ENCODE results near the gene PTPRJ.
"Not testable (repeated sequence)": the region's sequence is repeated elsewhere in the genome, so short reads cannot be mapped to it uniquely, and the experiment has no call there.

Gene PTPRJ

GRCh38 chr11:48177661-48178060 lies 197.3 kb downstream of the PTPRJ start:
- H3K4me3 ChIP-seq (ENCODE audit: control insufficient read depth, low read depth, low read length) = no peak overlapping the region
- TF ChIP-seq, protein P1, sequence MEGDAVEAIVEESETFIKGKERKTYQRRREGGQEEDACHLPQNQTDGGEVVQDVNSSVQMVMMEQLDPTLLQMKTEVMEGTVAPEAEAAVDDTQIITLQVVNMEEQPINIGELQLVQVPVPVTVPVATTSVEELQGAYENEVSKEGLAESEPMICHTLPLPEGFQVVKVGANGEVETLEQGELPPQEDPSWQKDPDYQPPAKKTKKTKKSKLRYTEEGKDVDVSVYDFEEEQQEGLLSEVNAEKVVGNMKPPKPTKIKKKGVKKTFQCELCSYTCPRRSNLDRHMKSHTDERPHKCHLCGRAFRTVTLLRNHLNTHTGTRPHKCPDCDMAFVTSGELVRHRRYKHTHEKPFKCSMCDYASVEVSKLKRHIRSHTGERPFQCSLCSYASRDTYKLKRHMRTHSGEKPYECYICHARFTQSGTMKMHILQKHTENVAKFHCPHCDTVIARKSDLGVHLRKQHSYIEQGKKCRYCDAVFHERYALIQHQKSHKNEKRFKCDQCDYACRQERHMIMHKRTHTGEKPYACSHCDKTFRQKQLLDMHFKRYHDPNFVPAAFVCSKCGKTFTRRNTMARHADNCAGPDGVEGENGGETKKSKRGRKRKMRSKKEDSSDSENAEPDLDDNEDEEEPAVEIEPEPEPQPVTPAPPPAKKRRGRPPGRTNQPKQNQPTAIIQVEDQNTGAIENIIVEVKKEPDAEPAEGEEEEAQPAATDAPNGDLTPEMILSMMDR (IDR thresholded peaks at IDR 0.05; ENCODE audit: control insufficient read depth, insufficient read depth, low read depth, low read length, missing control alignments) = no peak
- DNase-seq (ENCODE audit: low read depth) = no peak

DNA sequence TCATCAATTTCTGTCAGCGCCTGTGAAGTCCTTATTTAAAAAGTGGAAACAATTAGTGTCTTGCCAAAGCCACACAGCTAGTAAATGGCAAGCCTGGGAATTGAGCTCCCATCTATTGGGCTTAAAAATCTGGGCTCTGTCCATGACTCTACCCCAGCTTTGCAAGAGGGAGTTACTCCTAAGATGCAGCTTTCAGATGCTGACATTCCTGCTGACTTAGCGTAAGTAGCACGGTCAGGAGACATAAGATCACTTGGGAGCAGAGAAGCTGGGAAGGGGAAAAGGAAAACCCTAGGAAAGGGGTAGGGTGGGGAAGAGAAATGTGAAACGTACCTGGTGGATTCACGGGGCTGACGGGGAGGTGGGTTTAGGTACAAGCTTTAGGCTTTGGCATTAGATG lies 200.3 kb downstream of the PTPRJ start:
- TF ChIP-seq, protein P1 (IDR thresholded peaks at IDR 0.05; ENCODE audit: control insufficient read depth, insufficient read depth, low read depth, low read length, missing control alignments) = no peak
- no peak for DNase-seq (ENCODE audit: low read depth)
- H3K4me3 ChIP-seq (ENCODE audit: control insufficient read depth, low read depth, low read length) = no peak overlapping the region

DNA sequence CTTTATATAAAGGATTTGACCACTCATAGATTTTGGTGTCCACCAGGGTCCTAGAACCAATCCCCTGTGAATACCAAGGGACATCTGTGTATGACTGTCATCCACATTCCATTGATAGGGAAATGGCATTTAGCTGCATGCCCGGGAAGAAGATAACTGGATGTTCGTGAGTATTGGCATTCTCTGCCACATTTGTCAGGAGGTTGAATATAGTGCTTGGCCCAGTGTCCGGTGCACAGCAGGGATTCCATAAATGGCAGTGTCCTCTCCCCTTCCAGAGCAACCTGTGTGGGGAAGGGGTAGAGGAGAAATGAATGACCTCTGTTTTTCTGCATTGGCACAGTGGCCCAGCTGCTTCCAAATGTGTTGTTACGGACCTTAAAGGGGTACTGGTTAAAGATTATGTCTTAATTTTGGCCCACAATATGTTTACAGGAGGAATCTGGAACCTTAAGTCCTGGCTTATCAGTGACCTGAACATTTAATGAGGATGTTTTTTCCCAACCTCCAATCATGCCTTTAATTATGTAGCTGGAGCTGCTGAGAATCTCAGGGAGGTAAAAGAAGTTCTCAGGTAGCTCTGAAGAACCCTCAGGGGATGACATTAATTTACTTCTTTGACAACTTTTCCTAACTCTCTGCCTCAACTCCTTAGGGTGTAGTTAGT lies 202.6 kb downstream of the PTPRJ start:
- DNase-seq (ENCODE audit: low read depth) = no peak
- TF ChIP-seq, protein P1 (IDR thresholded peaks at IDR 0.05; ENCODE audit: control insufficient read depth, insufficient read depth, low read depth, low read length, missing control alignments) = no peak
- no peak overlapping the region for H3K4me3 ChIP-seq (ENCODE audit: control insufficient read depth, low read depth, low read length)

DNA sequence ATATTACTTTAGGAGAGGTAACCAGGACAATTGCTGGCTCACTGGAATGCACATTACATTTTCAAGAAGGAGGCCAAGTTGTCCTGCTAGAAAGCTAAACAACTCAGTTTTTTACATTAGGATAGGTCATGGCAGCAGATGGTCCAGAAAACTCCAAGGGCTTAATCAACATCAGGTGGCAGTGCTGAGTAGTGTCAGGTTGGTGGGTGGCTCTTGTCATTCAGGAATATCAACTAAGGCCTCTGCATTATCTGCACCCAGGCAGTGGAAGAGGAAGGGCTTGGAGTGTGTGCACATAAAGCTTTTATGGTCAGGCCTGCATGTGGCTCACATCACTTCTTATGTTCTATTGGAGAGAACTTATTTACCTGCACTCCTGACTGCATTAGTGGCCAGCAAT lies 204.1 kb downstream of the PTPRJ start:
- TF ChIP-seq, protein P1 (IDR thresholded peaks at IDR 0.05; ENCODE audit: control insufficient read depth, insufficient read depth, low read depth, low read length, missing control alignments) = no peak
- DNase-seq (ENCODE audit: low read depth) = no peak
- no peak overlapping the region for H3K4me3 ChIP-seq (ENCODE audit: control insufficient read depth, low read depth, low read length)

DNA sequence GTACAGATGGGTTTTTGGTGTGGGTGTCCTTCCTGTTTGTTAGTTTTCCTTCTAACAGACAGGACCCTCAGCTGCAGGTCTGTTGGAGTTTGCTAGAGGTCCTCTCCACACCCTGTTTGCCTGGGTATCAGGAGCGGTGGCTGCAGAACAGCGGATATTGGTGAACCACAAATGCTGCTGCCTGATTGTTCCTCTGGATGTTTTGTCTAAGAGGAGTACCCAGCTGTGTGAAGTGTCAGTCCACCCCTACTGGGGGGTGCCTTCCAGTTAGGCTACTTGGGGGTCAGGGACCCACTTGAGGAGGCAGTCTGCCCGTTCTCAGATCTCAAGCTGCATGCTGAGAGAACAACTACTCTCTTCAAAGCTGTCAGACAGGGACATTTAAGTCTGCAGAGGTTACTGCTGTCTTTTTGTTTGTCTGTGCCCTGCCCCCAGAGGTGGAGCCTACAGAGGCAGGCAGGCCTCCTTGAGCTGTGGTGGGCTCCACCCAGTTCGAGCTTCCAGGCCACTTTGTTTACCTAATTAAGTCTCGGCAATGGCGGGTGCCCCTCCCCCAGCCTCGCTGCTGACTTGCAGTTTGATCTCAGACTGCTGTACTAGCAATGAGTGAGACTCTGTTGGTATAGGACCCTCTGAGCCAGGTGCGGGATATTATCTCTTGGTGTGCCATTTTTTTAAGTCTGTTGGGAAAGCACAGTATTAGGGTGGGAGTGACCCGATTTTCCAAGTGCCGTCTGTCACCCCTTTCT lies 210.7 kb downstream of the PTPRJ start:
- not testable (repeated sequence) for H3K4me3 ChIP-seq (ENCODE audit: control insufficient read depth, low read depth, low read length); DNase-seq (ENCODE audit: low read depth)

DNA sequence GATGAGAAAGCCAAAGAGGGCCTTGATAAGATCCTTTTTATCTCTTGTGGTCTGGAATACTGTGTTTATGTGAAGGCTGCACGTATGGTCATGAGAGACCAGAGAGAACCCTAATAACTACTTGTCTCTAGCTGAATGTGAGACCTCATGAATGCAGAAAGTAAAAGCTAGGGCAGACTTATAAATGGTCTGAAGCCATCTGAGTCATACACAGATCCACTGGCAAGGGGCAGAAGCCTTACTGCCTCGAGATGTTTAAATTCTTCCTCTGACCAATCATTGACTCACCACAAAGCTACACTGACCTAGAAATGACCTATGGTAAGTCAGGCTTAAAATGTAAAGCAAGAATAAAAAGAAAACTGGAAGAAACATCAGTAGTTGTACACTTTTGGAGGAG lies 213.5 kb downstream of the PTPRJ start:
- no peak overlapping the region for H3K4me3 ChIP-seq (ENCODE audit: control insufficient read depth, low read depth, low read length)
- DNase-seq (ENCODE audit: low read depth) = peak; percentile 29
- TF ChIP-seq, protein P1 (IDR thresholded peaks at IDR 0.05; ENCODE audit: control insufficient read depth, insufficient read depth, low read depth, low read length, missing control alignments) = no peak

GRCh38 chr11:48207881-48208280 lies 227.5 kb downstream of the PTPRJ start:
- TF ChIP-seq, protein P1 (IDR thresholded peaks at IDR 0.05; ENCODE audit: control insufficient read depth, insufficient read depth, low read depth, low read length, missing control alignments) = no peak
- no peak for DNase-seq (ENCODE audit: low read depth)
- no peak overlapping the region for H3K4me3 ChIP-seq (ENCODE audit: control insufficient read depth, low read depth, low read length)

Data from AG09309 (cell line).